Gastroesophageal sphincter (tissue), 4 donors: Measurements from ENCODE around the gene ZNF750. TPM values are rescaled to one million over a fixed set of nuclear protein-coding genes. Genes with fewer than 3 reads are reported as not detected.

Experiments
- ATAC-seq: fragments of 150-250 bp; one replicate; pipeline ENCODE4 v1.9.1; 2016; ENCODE audit warnings: mild to moderate bottlenecking, moderate library complexity
- H3K27ac ChIP-seq, 4 donors: fragments of 200-600 bp; sonication (generic) in 3 of 4; 1 replicate in 3 of 4; 2 replicates in 1 of 4; pipeline ENCODE4 v1.5.1; 2016 to 2019
- H3K27me3 ChIP-seq: fragments of 200-600 bp; sonication (generic); one replicate; pipeline ENCODE4 v1.5.1; 2019
- H3K36me3 ChIP-seq, 2 donors: fragments of 200-600 bp; sonication (generic); one replicate each; pipeline ENCODE4 v1.5.1; 2019; ENCODE audit warnings: control low read depth in 1 of 2
- H3K4me1 ChIP-seq, 3 donors: fragments of 200-600 bp; sonication (generic); 1 replicate in 2 of 3; 2 replicates in 1 of 3; pipeline ENCODE4 v1.5.1; 2016 to 2019; ENCODE audit warnings: control low read depth in 2 of 3
- H3K4me3 ChIP-seq, 2 donors: fragments of 200-600 bp; sonication (generic); one replicate each; pipeline ENCODE4 v1.5.1; 2019; ENCODE audit warnings: mild to moderate bottlenecking in 1 of 2, moderate library complexity in 1 of 2
- H3K9me3 ChIP-seq, 3 donors: fragments of 200-600 bp; sonication (generic); one replicate each; pipeline ENCODE4 v1.5.1; 2017 to 2019; ENCODE audit warnings: control low read depth in 2 of 3
- CTCF ChIP-seq, 4 experiments: fragments of 200-600 bp in 2 of 4; fragments of 450-650 bp in 2 of 4; sonication (generic) in 1 of 4; IDR thresholded peaks; one replicate each; pipeline ENCODE4 v1.5.1; 2017 to 2019; ENCODE audit warnings: antibody characterized with exemption in 4 of 4, mild to moderate bottlenecking in 2 of 4, moderate library complexity in 2 of 4
- EP300 ChIP-seq: sonication (generic); formaldehyde crosslinking; IDR thresholded peaks from one replicate; pipeline ENCODE4 v1.6.1; 2017; ENCODE audit warnings: antibody characterized with exemption, mild to moderate bottlenecking
- POLR2A ChIP-seq, 2 donors: fragments of 450-650 bp; IDR thresholded peaks; one replicate each; pipeline ENCODE4 v1.6.1; 2017; ENCODE audit warnings: antibody characterized with exemption in 2 of 2, mild to moderate bottlenecking in 2 of 2, moderate library complexity in 1 of 2
- POLR2AphosphoS5 ChIP-seq: sonication (generic); formaldehyde crosslinking; IDR thresholded peaks from one replicate; pipeline ENCODE4 v1.6.1; 2017; ENCODE audit warnings: antibody characterized with exemption
- WGBS, 2 donors: methylation state at CpG; one replicate each; pipeline ENCODE4 v1.1.5; 2018; ENCODE audit warnings: low coverage in 1 of 2; 5-methylcytosine and 5-hydroxymethylcytosine counted together
- total RNA-seq, 4 donors: library from RNA; depleted of rRNA; stranded (reverse); fragments of >200 nt; gene quantifications; one replicate each; pipeline ENCODE4 v1.1.0, GENCODE V29; 2016

Gene ZNF750
- total RNA-seq, 4 donors from 2014 or later: 0.46 to 1.6 (median 1.1) TPM; not detected in 1

GRCh38 chr17:82804442-82805191 lies 35.2 kb downstream of the ZNF750 start:
- Histone ChIP-seq H3K9me3 (no peaks in the 10 kb centered on the region), H3K27ac (peak overlapping the region; percentile 16 to 83 (median 79)), H3K4me1 (peaks cover 0 to 43% (median 13%) of the 10 kb centered on the region in 3 donors), H3K27me3 (no peaks in the 10 kb centered on the region), H3K4me3 (no peak overlapping the region), H3K36me3 (peaks cover 0 to 51% of the 10 kb centered on the region in 2 donors)
- TF ChIP-seq POLR2AphosphoS5 (peak; percentile 68), CTCF (IDR thresholded peaks at IDR 0.05) (peak in 1 of 4 experiments; percentile 29), EP300 (no peak)
- WGBS, 2 donors: 20 to 49% methylated on average over 1 to 3 of the region's 27 CpGs
- peak; percentile 97 for ATAC-seq

- TF ChIP-seq POLR2AphosphoS5 (no peak), POLR2A (IDR thresholded peaks at IDR 0.05) (no peak), CTCF (IDR thresholded peaks at IDR 0.05) (no peak), EP300 (no peak)
- peaks cover 0 to 39% (median 13%) of the 10 kb centered on the region in 3 donors for H3K4me1 ChIP-seq
- WGBS, 2 donors: 94 to 100% methylated on average over 1 to 5 of the region's 15 CpGs
- no peak overlapping the region for H3K4me3 ChIP-seq
- H3K27me3 ChIP-seq: no peaks in the 10 kb centered on the region
- H3K9me3 ChIP-seq: no peaks in the 10 kb centered on the region
- peaks cover 0 to 56% of the 10 kb centered on the region in 2 donors for H3K36me3 ChIP-seq
- ATAC-seq: no peak
- H3K27ac ChIP-seq: peak overlapping the region in 1 of 4 donors; percentile 83
These were observed 36.2 kb downstream of the ZNF750 start for GRCh38 chr17:82803606-82804005.

- peaks cover 0 to 39% (median 13%) of the 10 kb centered on the region in 3 donors for H3K4me1 ChIP-seq
- ATAC-seq: no peak
- WGBS, 2 donors: 94% methylated on average over 2 of the region's 9 CpGs; no CpG with 5 or more reads in 1 of the 2 donors
These were observed 36.6 kb downstream of the ZNF750 start for GRCh38 chr17:82803185-82803584.

GRCh38 chr17:82802075-82802780 lies 37.6 kb downstream of the ZNF750 start:
- Histone ChIP-seq H3K4me3 (no peak overlapping the region), H3K36me3 (peaks cover 0 to 48% of the 10 kb centered on the region in 2 donors), H3K4me1 (peaks cover 0 to 38% (median 13%) of the 10 kb centered on the region in 3 donors), H3K27me3 (no peaks in the 10 kb centered on the region), H3K9me3 (no peaks in the 10 kb centered on the region), H3K27ac (peak overlapping the region in 2 of 4 donors; percentile 6 to 56)
- no peak for TF ChIP-seq CTCF (IDR thresholded peaks at IDR 0.05)
- WGBS, 2 donors: 75 to 78% methylated on average over 8 of the region's 17 CpGs
- no peak for ATAC-seq

More at GRCh38 chr17:82803185-82803584, 36.6 kb downstream of the ZNF750 start:
- Histone ChIP-seq H3K9me3 (no peaks in the 10 kb centered on the region), H3K36me3 (peaks cover 0 to 57% of the 10 kb centered on the region in 2 donors), H3K27me3 (no peaks in the 10 kb centered on the region), H3K4me3 (no peak overlapping the region), H3K27ac (peak overlapping the region in 1 of 4 donors; percentile 83)
- TF ChIP-seq EP300 (no peak), POLR2AphosphoS5 (no peak), POLR2A (IDR thresholded peaks at IDR 0.05) (no peak), CTCF (IDR thresholded peaks at IDR 0.05) (no peak)
